ENCODE measurements around the gene XYLT2.
A peak's percentile ranks its signal among the peaks of the same experiment; 100 is the strongest.

Gene XYLT2

DNA sequence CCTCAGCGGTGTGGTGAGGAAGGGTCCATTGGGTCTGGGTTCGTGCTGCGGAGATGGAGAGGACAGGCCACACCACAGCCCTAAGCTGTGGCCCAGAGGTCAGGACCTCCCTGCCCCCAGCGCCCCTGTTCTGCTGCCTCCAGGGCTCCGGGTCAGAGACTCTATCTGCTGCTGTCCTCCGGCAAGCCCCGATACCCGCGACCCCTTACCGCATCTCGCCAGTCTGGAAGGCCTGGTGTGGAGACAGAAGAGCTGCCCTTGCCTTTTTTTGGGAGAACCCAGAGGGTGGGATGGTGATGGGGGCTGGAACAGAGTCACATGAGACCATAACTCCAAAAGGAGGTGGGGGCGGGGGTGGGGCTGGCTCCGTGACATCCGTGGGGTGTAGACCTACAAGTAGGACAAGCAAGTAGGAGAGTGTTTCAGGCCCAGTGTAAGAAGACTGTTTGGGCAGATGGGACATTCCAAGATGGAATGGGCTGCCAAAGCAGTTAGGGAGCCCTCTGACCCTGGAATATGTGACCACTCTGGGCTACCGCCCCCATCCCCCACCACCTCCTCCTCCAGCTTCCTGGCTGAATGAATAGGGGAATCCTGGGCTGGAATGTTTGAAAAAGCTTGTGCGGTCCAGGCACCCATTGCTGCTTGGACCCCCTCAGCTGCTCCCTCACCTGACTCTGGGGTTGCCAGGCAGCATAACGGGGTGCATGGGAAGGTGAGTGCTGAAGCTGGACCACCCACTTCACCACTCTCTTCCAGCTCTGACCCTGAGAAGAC lies 1.4 kb downstream of the XYLT2 start:
- FAIRE-seq (no peak), DNase-seq (ENCODE audit: insufficient read length, low spot score) (no peak)
- TF ChIP-seq POU2F2 (IDR thresholded peaks at IDR 0.05; ENCODE audit: low read depth, low read length) (no peak), PAX5 (IDR thresholded peaks at IDR 0.05; ENCODE audit: insufficient read depth, low read length, severe bottlenecking) (no peak), TAF1 (IDR thresholded peaks at IDR 0.05; ENCODE audit: low read depth, low read length) (no peak), POLR2AphosphoS5 (IDR thresholded peaks at IDR 0.05; ENCODE audit: low read depth, low read length) (no peak), POLR2A (IDR thresholded peaks at IDR 0.05; ENCODE audit: low read depth, low read length) (no peak)

DNA sequence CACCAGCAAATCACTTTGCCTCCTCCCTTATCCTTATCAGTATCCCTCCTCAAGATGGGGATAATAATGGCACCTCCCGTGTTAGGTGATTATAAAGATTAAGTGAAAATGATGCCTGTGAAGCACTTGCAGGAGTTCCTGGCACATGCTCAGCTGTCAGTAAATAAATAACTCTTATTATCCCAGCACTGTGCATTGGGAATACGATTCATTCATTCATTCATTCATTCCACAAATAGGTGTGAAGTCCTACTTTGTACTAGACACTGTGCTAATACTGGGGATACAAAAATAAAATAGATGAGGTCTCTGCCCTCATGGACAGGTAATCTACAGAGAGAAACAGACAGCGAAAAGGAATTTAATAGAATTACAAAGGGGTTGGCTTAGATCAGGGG lies 2.0 kb downstream of the XYLT2 start:
- no peak for FAIRE-seq
- no peak for DNase-seq (ENCODE audit: insufficient read length, low spot score)
- no peak for TF ChIP-seq PAX5 (IDR thresholded peaks at IDR 0.05; ENCODE audit: insufficient read depth, low read length, severe bottlenecking)
- TF ChIP-seq TAF1 (IDR thresholded peaks at IDR 0.05; ENCODE audit: low read depth, low read length): no peak
- TF ChIP-seq POLR2AphosphoS5 (IDR thresholded peaks at IDR 0.05; ENCODE audit: low read depth, low read length): no peak
- no peak for TF ChIP-seq POU2F2 (IDR thresholded peaks at IDR 0.05; ENCODE audit: low read depth, low read length)

DNA sequence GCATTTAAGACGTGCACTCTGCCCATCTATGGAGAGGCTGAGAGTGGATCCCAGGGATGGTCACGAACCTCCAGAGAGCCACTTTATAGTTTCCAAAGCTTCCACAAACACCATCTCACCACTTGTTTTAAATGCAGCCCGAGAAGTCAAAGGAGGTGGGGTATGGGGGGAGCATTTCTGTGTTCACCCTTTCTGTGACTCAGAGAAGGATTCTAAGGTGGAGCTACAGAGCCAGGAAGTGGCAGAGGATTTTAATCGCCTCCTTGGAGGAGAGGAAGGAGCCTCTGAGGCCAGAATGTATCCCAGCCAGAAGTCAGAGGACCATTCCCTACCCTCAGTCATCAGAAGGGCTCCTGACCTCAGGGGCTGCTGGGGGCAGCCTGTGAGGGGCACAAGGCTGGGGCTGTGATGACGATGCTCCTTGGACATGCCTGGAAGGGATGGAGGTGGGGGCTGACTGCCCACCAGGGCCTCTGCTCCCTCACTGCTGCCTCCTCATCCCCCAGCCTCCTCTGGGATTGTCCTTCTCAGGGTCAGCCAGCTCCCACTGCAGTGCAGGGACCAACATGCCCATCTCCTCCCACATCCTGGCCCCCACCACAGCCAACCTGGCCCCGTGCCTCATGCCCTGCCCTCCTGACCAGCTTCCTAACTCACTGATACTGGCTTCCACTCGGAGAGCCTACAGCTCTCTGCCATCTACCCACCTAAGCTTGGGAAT lies 2.8 kb downstream of the XYLT2 start:
- DNase-seq (ENCODE audit: insufficient read length, low spot score): no peak
- FAIRE-seq: no peak
- TF ChIP-seq POLR2A (IDR thresholded peaks at IDR 0.05; ENCODE audit: low read depth, low read length) (no peak), PAX5 (IDR thresholded peaks at IDR 0.05; ENCODE audit: insufficient read depth, low read length, severe bottlenecking) (no peak), TAF1 (IDR thresholded peaks at IDR 0.05; ENCODE audit: low read depth, low read length) (no peak), POU2F2 (IDR thresholded peaks at IDR 0.05; ENCODE audit: low read depth, low read length) (no peak), SPI1 (IDR thresholded peaks at IDR 0.05; ENCODE audit: low read depth, low read length) (no peak), POLR2AphosphoS5 (IDR thresholded peaks at IDR 0.05; ENCODE audit: low read depth, low read length) (no peak; the same call in 1 of the 2 replicates)

DNA sequence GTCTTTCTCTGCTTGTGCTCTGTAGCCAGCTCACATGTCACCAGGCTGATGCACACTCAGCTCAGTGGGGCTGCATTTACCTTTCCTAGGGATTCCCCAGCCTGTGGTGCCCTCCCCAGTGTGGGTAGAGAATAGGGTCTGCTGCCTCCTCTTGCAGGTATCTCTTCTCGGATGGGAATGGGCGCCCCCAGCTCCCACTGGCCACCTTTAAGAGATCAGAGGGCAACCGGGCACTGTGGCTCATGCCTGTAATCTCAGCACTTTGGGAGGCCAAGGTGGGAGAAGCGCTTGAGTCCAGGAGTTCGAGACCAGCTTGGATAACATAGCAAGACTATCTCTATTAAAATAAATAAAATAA lies 3.3 kb downstream of the XYLT2 start:
- TF ChIP-seq TAF1 (IDR thresholded peaks at IDR 0.05; ENCODE audit: low read depth, low read length) (no peak), POU2F2 (IDR thresholded peaks at IDR 0.05; ENCODE audit: low read depth, low read length) (no peak), PAX5 (IDR thresholded peaks at IDR 0.05; ENCODE audit: insufficient read depth, low read length, severe bottlenecking) (no peak), POLR2A (IDR thresholded peaks at IDR 0.05; ENCODE audit: low read depth, low read length) (no peak), POLR2AphosphoS5 (IDR thresholded peaks at IDR 0.05; ENCODE audit: low read depth, low read length) (no peak), SPI1 (IDR thresholded peaks at IDR 0.05; ENCODE audit: low read depth, low read length) (no peak)
- DNase-seq (ENCODE audit: insufficient read length, low spot score): no peak
- FAIRE-seq: no peak

DNA sequence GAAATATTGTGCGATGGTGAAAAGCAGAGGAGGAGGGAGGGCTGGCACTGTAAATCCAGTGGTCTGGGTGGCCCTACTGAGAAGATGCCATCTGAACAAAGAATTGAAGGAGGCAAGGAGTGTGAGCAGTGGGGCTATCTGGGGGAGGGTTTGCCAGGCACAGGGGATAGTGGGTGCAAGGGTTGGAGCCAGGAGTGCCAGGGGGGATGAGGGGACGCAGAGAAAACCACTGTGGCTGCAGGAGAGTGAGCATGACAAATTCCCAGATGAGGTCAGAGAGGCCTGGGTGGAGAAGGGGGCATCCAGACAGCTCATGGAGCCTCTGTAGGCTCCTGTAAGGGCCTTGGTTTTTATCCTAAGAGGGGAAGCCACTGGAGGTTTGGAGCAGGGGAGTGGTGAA lies 4.8 kb downstream of the XYLT2 start:
- FAIRE-seq: no peak
- TF ChIP-seq SPI1 (IDR thresholded peaks at IDR 0.05; ENCODE audit: low read depth, low read length) (no peak), TAF1 (IDR thresholded peaks at IDR 0.05; ENCODE audit: low read depth, low read length) (no peak), POU2F2 (IDR thresholded peaks at IDR 0.05; ENCODE audit: low read depth, low read length) (no peak), POLR2A (IDR thresholded peaks at IDR 0.05; ENCODE audit: low read depth, low read length) (no peak; the same call in 1 of the 2 replicates), POLR2AphosphoS5 (IDR thresholded peaks at IDR 0.05; ENCODE audit: low read depth, low read length) (no peak), PAX5 (IDR thresholded peaks at IDR 0.05; ENCODE audit: insufficient read depth, low read length, severe bottlenecking) (no peak)
- no peak for DNase-seq (ENCODE audit: insufficient read length, low spot score)

DNA sequence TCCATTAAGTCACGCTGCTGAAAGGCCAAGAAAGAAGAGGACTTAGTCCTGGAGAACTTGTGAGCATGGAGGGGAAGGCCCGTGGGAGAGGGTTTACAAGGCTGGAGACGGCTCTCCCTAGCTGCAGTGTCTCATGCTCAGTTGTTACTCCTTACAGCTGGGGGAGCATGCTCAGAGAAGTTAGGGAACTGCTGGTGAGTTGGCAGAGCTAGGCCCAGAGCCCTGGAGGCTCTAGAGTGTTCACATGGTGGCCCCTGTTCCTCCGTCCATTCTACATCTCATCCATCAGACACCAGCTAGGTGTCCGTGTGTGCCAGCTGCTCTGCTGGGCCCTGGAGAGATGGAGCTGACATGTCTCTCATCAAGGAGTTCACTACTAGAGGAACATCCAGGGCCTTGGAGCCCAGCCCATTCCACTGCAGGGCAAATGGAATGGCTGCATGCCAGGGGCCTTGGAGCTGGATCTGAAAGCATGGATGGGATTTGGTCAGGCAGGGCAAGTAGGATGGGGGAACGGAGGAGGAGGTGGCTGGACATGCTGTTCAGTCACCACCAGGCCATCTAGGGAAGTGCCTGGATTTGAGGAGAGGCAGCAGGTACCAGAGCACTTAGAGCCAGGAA lies 6.3 kb downstream of the XYLT2 start:
- DNase-seq (ENCODE audit: insufficient read length, low spot score): no peak
- TF ChIP-seq POLR2AphosphoS5 (IDR thresholded peaks at IDR 0.05; ENCODE audit: low read depth, low read length) (no peak), POU2F2 (IDR thresholded peaks at IDR 0.05; ENCODE audit: low read depth, low read length) (no peak), PAX5 (IDR thresholded peaks at IDR 0.05; ENCODE audit: insufficient read depth, low read length, severe bottlenecking) (no peak), SPI1 (IDR thresholded peaks at IDR 0.05; ENCODE audit: low read depth, low read length) (no peak), TAF1 (IDR thresholded peaks at IDR 0.05; ENCODE audit: low read depth, low read length) (no peak), POLR2A (IDR thresholded peaks at IDR 0.05; ENCODE audit: low read depth, low read length) (no peak)
- no peak for FAIRE-seq

DNA sequence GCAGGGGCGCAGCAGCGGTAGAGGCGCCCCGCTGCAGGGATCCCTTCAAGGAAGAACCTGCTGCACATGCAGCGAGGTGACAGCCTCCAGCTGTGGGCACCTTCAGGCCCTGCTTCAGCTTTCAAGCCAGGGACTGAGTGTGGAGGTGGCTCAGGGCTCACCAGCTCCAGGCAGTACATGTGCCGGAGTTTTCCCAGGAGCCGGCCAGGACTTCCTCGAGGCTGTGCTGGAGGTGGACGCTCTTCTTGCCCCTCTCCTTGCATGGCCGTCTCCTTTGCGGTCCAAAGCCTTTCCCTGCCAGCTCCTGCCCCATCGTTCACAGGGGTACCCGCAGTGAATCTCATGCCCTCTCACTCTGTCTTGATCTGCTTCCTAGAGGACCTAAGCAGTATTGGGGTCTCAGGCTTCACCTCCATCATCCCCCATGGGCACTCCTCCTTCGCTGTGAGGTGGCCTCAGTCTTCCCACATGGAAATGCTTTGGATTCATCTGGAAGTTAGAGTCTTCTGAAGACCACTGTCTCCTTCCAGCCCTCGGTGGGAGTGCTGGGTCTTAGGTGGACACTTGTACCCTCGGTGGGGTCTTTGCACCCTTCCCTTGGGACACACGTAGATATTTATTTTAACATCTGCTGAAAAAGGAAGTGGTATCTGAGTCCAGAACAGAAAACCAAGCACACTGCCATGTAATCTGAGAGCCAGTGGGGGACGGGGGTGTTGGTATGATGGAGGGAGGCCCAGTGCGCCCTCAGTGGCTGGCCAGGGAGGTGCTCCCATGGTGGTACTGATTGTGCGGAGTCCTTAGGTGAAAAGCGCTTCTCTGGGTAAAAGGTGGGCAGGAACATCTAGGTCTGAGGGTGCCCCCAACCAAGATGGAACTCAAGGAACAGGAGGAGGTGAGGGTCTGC lies 7.0 kb downstream of the XYLT2 start:
- TF ChIP-seq POLR2A (IDR thresholded peaks at IDR 0.05; ENCODE audit: low read depth, low read length): 0 out of 2 replicates have a peak, but pooled peaks have one; percentile 23
- no peak for TF ChIP-seq POU2F2 (IDR thresholded peaks at IDR 0.05; ENCODE audit: low read depth, low read length)
- TF ChIP-seq PAX5 (IDR thresholded peaks at IDR 0.05; ENCODE audit: insufficient read depth, low read length, severe bottlenecking): no peak
- FAIRE-seq (no peak), DNase-seq (ENCODE audit: insufficient read length, low spot score) (no peak)

DNA sequence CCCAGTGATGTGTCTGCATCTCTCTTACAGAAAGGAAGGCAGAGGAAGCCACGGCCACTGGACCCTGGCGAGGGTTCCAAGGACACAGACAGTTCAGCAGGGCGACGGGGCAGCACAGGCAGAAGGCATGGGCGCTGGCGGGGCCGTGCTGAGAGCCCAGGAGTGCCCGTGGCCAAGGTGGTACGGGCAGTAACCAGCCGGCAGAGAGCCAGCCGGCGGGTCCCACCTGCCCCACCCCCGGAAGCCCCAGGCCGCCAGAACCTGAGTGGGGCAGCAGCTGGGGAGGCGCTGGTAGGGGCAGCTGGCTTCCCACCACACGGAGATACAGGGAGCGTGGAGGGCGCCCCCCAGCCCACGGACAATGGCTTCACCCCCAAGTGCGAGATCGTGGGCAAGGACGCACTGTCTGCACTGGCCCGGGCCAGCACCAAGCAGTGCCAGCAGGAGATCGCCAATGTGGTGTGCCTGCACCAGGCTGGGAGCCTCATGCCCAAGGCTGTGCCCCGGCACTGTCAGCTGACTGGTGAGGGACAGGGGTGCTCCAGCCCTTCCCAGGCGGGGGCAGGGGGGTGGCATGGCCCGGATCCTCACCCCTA lies 7.8 kb downstream of the XYLT2 start:
- DNase-seq (ENCODE audit: insufficient read length, low spot score) (no peak), FAIRE-seq (no peak)
- no peak; the same call in 1 of the 2 replicates for TF ChIP-seq POLR2AphosphoS5 (IDR thresholded peaks at IDR 0.05; ENCODE audit: low read depth, low read length)
- TF ChIP-seq PAX5 (IDR thresholded peaks at IDR 0.05; ENCODE audit: insufficient read depth, low read length, severe bottlenecking): no peak
- no peak for TF ChIP-seq POU2F2 (IDR thresholded peaks at IDR 0.05; ENCODE audit: low read depth, low read length)
- no peak for TF ChIP-seq SPI1 (IDR thresholded peaks at IDR 0.05; ENCODE audit: low read depth, low read length)
- no peak for TF ChIP-seq POLR2A (IDR thresholded peaks at IDR 0.05; ENCODE audit: low read depth, low read length)
- TF ChIP-seq TAF1 (IDR thresholded peaks at IDR 0.05; ENCODE audit: low read depth, low read length): no peak

Data from GM12891 (cell line).